PC-9 (cell line): ENCODE measurements around the gene PRKAR1A. TPM values are rescaled to one million over a fixed set of nuclear protein-coding genes. Genes with fewer than 3 reads are reported as not detected.

Experiments used
- BruUV-seq: library from RNA; stranded (reverse); fragments of 400-500 nt; replicated peaks from 2 replicates; lab custom pipeline; 2021; lab: Mats Ljungman, UMichigan
- CTCF ChIA-PET: fragments of 300-600 bp; sonication (Branson Sonifier 250); formaldehyde crosslinking; loops from one replicate; lab custom pipeline; 2022; ENCODE audit warnings: antibody characterized with exemption; lab: Charles Lee
- POLR2A ChIA-PET: fragments of 300-600 bp; sonication (Branson Sonifier 250); formaldehyde crosslinking; loops from one replicate; lab custom pipeline; 2022; ENCODE audit warnings: antibody characterized with exemption; ENCODE audit not compliant: unreplicated experiment; lab: Charles Lee
- DNase-seq, 2 experiments: peaks; one replicate each; pipeline versions ENCODE4 v3.0.0 to v3.0.0-alpha.2; 2015 to 2022; ENCODE audit warnings: mixed read lengths in 1 of 2
- H2AFZ ChIP-seq: fragments of 200-600 bp; sonication (generic); 2 replicates; pipeline ENCODE4 v1.8.1; 2017; ENCODE audit warnings: antibody characterized with exemption
- H3F3A ChIP-seq: fragments of 200-600 bp; sonication (generic); 2 replicates; pipeline ENCODE4 v1.8.1; 2017; ENCODE audit warnings: antibody characterized with exemption, mild to moderate bottlenecking, low read depth; ENCODE audit not compliant: insufficient read depth
- H3K27ac ChIP-seq: fragments of 200-600 bp; sonication (generic); 2 replicates; pipeline ENCODE4 v1.6.1; 2016; ENCODE audit warnings: mixed run types
- H3K27me3 ChIP-seq: fragments of 200-600 bp; sonication (generic); 2 replicates; pipeline ENCODE4 v1.6.1; 2016; ENCODE audit warnings: low read depth, mixed run types; ENCODE audit not compliant: insufficient read depth
- H3K36me3 ChIP-seq: fragments of 200-600 bp; sonication (generic); 2 replicates; pipeline ENCODE4 v1.6.1; 2016; ENCODE audit warnings: low read depth, mixed run types
- H3K4me1 ChIP-seq: fragments of 200-600 bp; sonication (generic); replicated peaks from 2 replicates; pipeline ENCODE4 v1.6.1; 2016; ENCODE audit warnings: mixed run types; ENCODE audit not compliant: insufficient read depth
- H3K4me2 ChIP-seq: fragments of 200-600 bp; sonication (generic); 2 replicates; pipeline ENCODE4 v1.6.1; 2017; ENCODE audit warnings: mixed run types
- H3K4me3 ChIP-seq: fragments of 200-600 bp; sonication (generic); 2 replicates; pipeline ENCODE4 v1.6.1; 2016; ENCODE audit warnings: mixed run types
- H3K79me2 ChIP-seq: fragments of 200-600 bp; sonication (generic); 2 replicates; pipeline ENCODE4 v1.6.1; 2017; ENCODE audit warnings: low read depth, mixed run types
- H3K9me2 ChIP-seq: fragments of 200-600 bp; sonication (generic); 2 replicates; pipeline ENCODE4 v1.8.1; 2017; ENCODE audit warnings: mild to moderate bottlenecking; ENCODE audit not compliant: insufficient read depth
- H3K9me3 ChIP-seq: fragments of 200-600 bp; sonication (generic); 2 replicates; pipeline ENCODE4 v1.8.1; 2016; ENCODE audit warnings: low read depth; ENCODE audit not compliant: insufficient read depth
- H4K20me1 ChIP-seq: fragments of 200-600 bp; sonication (generic); 2 replicates; pipeline ENCODE4 v1.8.1; 2017; ENCODE audit not compliant: insufficient read depth
- CTCF ChIP-seq: fragments of 200-600 bp; sonication (generic); conservative IDR thresholded peaks from 2 replicates; pipeline ENCODE4 v1.6.1; 2017; ENCODE audit warnings: mixed run types, antibody characterized with exemption, mild to moderate bottlenecking, moderate library complexity
- EZH2 ChIP-seq: fragments of 200-600 bp; sonication (generic); IDR thresholded peaks from 2 replicates; pipeline ENCODE4 v1.8.0; 2017; ENCODE audit warnings: antibody characterized with exemption, low read depth
- intact Hi-C: fragments of 100-400 bp; cut with micrococcal nuclease; formaldehyde crosslinking; loops from one replicate; pipeline ENCODE4 v1.10.0; 2022; ENCODE audit not compliant: unreplicated experiment
- total RNA-seq: library from RNA; stranded (reverse); gene quantifications from 2 replicates; pipeline ENCODE4 v1.2.3, GENCODE V29; 2021

Gene PRKAR1A
- total RNA-seq, 1 experiment from 2014 or later, result 161 TPM

- intact Hi-C loops, result no loop called here
- POLR2A ChIA-PET, result no interaction called here
- H3K4me1 ChIP-seq, result no peaks in the 10 kb centered on the region
- peaks cover 14% of the 10 kb centered on the region; the same call in 1 of the 2 replicates for H3K27me3 ChIP-seq
- DNase-seq, result no peak
- no peaks in the 10 kb centered on the region for H3K9me2 ChIP-seq
- no peaks in the 10 kb centered on the region for H3K9me3 ChIP-seq
- no peak overlapping the region for H3K4me3 ChIP-seq
- no TSS peak for BruUV-seq
- no peaks in the 10 kb centered on the region for H3F3A ChIP-seq
- no peaks in the 10 kb centered on the region for H3K36me3 ChIP-seq
- CTCF ChIA-PET, result no interaction called here
- H3K4me2 ChIP-seq, result no peak overlapping the region
- no peak for TF ChIP-seq EZH2
- TF ChIP-seq CTCF, result no peak
- H3K79me2 ChIP-seq, result no peaks in the 10 kb centered on the region
- no peak overlapping the region for H3K27ac ChIP-seq
- H4K20me1 ChIP-seq, result no peaks in the 10 kb centered on the region
- no peak overlapping the region for H2AFZ ChIP-seq
These were observed 86.9 kb downstream of the PRKAR1A start for GRCh38 chr17:68599091-68599490.

- H4K20me1 ChIP-seq, result no peaks in the 10 kb centered on the region
- BruUV-seq, result no TSS peak
- no peaks in the 10 kb centered on the region for H3K36me3 ChIP-seq
- DNase-seq, result no peak
- TF ChIP-seq EZH2 (no peak), CTCF (no peak)
- no peaks in the 10 kb centered on the region for H3F3A ChIP-seq
- no peaks in the 10 kb centered on the region for H3K4me1 ChIP-seq
- intact Hi-C loops, result no loop called here
- H3K4me3 ChIP-seq, result no peak overlapping the region
- CTCF ChIA-PET, result no interaction called here
- no peaks in the 10 kb centered on the region for H3K9me2 ChIP-seq
- no peak overlapping the region for H2AFZ ChIP-seq
- no peaks in the 10 kb centered on the region for H3K79me2 ChIP-seq
- no peak overlapping the region for H3K4me2 ChIP-seq
- H3K9me3 ChIP-seq, result no peaks in the 10 kb centered on the region
- POLR2A ChIA-PET, result no interaction called here
- H3K27ac ChIP-seq, result no peak overlapping the region
- peaks cover 14% of the 10 kb centered on the region; the same call in 1 of the 2 replicates for H3K27me3 ChIP-seq
These were observed 87.4 kb downstream of the PRKAR1A start for GRCh38 chr17:68599552-68600066.

GRCh38 chr17:68600067-68600930 is 88.1 kb downstream of the PRKAR1A start:
- Histone ChIP-seq H3K27me3 (peaks cover 17% of the 10 kb centered on the region; the same call in 1 of the 2 replicates), H3K4me2 (no peak overlapping the region), H3K36me3 (no peaks in the 10 kb centered on the region), H4K20me1 (no peaks in the 10 kb centered on the region), H3F3A (no peaks in the 10 kb centered on the region), H3K4me3 (no peak overlapping the region), H2AFZ (no peak overlapping the region), H3K27ac (no peak overlapping the region), H3K4me1 (no peaks in the 10 kb centered on the region), H3K9me2 (no peaks in the 10 kb centered on the region), H3K79me2 (no peaks in the 10 kb centered on the region), H3K9me3 (no peaks in the 10 kb centered on the region)
- TF ChIP-seq CTCF (no peak), EZH2 (no peak)
- DNase-seq, result no peak
- ChIA-PET POLR2A (no interaction called here), CTCF (no interaction called here)
- BruUV-seq, result no TSS peak
- intact Hi-C loops, result no loop called here

Other genes starting within 250 kb of the PRKAR1A start
- 0.70 and 0.83 TPM in 2 replicates for gene SLC16A6, start 221.3 kb upstream of the PRKAR1A start, total RNA-seq
- gene ARSG, start 220.9 kb upstream of the PRKAR1A start, total RNA-seq, result 4.0 and 6.6 TPM in 2 replicates
- 10.0 and 11.2 TPM in 2 replicates for gene WIPI1, start 54.9 kb upstream of the PRKAR1A start, total RNA-seq
- not detected in 2 replicates for gene FAM20A, start 88.9 kb downstream of the PRKAR1A start, total RNA-seq